ENCODE measurements around the gene SMIM10L1.

Gene SMIM10L1

DNA sequence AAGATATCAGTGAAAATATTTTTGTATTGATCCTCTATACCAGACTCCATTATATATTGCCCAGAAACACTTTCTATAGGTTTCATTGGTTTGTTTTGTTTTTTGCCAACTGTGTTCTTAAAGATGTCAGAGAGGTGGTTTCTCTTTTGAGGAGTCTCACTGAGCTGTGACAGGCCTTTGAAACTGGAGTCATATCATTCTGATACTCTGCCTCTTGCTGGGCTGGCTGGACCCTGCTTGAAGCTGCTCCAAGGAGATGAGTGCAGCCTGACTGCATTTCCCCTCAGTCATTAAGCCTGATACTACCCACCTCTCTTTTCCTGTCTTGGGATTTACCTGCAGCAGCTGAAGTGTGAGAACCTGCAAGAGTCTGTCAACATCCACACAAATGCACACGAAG is 20.2 kb upstream of the SMIM10L1 start:
- H3K4me3 ChIP-seq (ENCODE audit: low read depth in 1 of 2, low read length in 2 of 2) = no peak overlapping the region
- no peak overlapping the region for H3K9ac ChIP-seq (ENCODE audit: low read depth in 1 of 2, low read length in 2 of 2)
- H3K36me3 ChIP-seq (ENCODE audit: control insufficient read depth in 1 of 2, insufficient read depth in 2 of 2, low read length in 2 of 2) = no peaks in the 10 kb centered on the region
- H3K27ac ChIP-seq (ENCODE audit: low read depth, low read length) = no peak overlapping the region
- H3K4me1 ChIP-seq (ENCODE audit: control insufficient read depth in 1 of 2, insufficient read depth in 2 of 2, low read length in 2 of 2) = no peaks in the 10 kb centered on the region
- H3K9me3 ChIP-seq (ENCODE audit: control insufficient read depth in 1 of 2, low read length in 2 of 2) = peaks cover 0 to 3% of the 10 kb centered on the region in 2 donors
- H3K27me3 ChIP-seq (ENCODE audit: control insufficient read depth in 1 of 2, insufficient read depth in 2 of 2, low read length in 2 of 2) = no peaks in the 10 kb centered on the region

DNA sequence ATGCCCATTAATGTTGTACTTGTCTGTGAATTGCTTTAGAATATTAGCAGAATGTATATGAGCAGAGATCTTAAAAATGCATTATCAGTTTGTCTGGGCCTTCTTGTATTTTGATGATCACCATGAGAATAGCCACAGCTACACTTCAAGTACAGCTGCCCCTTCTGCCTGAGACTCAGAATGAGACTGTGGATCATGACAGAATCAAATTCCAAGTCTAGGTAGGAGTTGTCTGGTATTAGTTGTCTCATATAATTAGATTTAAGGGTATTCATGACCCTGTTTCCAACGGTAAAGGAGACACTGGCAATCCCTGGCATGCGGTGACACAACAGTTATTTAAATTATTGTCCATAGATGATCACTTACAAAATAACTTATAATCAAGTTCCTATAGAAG is 18.3 kb upstream of the SMIM10L1 start:
- Histone ChIP-seq H3K27me3 (ENCODE audit: control insufficient read depth in 1 of 2, insufficient read depth in 2 of 2, low read length in 2 of 2) (no peaks in the 10 kb centered on the region), H3K9ac (ENCODE audit: low read depth in 1 of 2, low read length in 2 of 2) (no peak overlapping the region), H3K4me1 (ENCODE audit: control insufficient read depth in 1 of 2, insufficient read depth in 2 of 2, low read length in 2 of 2) (no peaks in the 10 kb centered on the region), H3K36me3 (ENCODE audit: control insufficient read depth in 1 of 2, insufficient read depth in 2 of 2, low read length in 2 of 2) (no peaks in the 10 kb centered on the region), H3K27ac (ENCODE audit: low read depth, low read length) (no peak overlapping the region), H3K4me3 (ENCODE audit: low read depth in 1 of 2, low read length in 2 of 2) (no peak overlapping the region), H3K9me3 (ENCODE audit: control insufficient read depth in 1 of 2, low read length in 2 of 2) (peaks cover 0 to 3% of the 10 kb centered on the region in 2 donors)

DNA sequence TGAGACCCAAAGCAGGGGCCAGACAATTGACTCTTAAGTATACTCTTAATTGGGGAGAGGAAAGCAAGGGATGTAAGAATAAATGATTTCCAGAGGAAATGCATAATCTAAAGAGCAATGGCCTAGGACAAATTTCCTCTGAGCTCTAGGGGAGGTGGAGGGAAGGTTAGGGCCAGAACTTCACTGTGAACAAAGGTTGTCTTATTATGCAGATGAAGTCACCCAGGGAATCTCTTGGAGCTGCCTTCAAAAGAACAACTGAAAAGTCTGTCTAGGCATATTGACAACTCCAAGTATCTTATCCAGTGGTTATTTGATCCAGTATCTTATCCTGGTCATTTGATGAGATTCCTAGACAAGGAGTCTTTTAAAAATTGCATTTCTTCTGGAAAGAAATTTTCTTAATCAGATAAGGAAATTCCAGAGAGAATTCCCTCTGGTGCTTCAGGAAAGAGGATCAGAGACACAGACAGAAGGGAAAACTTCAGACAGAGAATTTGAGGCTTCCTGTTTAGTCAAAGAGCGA is 16.5 kb upstream of the SMIM10L1 start:
- H3K27me3 ChIP-seq (ENCODE audit: control insufficient read depth in 1 of 2, insufficient read depth in 2 of 2, low read length in 2 of 2) = no peaks in the 10 kb centered on the region
- no peak overlapping the region for H3K9ac ChIP-seq (ENCODE audit: low read depth in 1 of 2, low read length in 2 of 2)
- no peak overlapping the region for H3K27ac ChIP-seq (ENCODE audit: low read depth, low read length)
- H3K9me3 ChIP-seq (ENCODE audit: control insufficient read depth in 1 of 2, low read length in 2 of 2) = peaks cover 0 to 3% of the 10 kb centered on the region in 2 donors
- no peaks in the 10 kb centered on the region for H3K4me1 ChIP-seq (ENCODE audit: control insufficient read depth in 1 of 2, insufficient read depth in 2 of 2, low read length in 2 of 2)
- no peaks in the 10 kb centered on the region for H3K36me3 ChIP-seq (ENCODE audit: control insufficient read depth in 1 of 2, insufficient read depth in 2 of 2, low read length in 2 of 2)
- H3K4me3 ChIP-seq (ENCODE audit: low read depth in 1 of 2, low read length in 2 of 2) = no peak overlapping the region

DNA sequence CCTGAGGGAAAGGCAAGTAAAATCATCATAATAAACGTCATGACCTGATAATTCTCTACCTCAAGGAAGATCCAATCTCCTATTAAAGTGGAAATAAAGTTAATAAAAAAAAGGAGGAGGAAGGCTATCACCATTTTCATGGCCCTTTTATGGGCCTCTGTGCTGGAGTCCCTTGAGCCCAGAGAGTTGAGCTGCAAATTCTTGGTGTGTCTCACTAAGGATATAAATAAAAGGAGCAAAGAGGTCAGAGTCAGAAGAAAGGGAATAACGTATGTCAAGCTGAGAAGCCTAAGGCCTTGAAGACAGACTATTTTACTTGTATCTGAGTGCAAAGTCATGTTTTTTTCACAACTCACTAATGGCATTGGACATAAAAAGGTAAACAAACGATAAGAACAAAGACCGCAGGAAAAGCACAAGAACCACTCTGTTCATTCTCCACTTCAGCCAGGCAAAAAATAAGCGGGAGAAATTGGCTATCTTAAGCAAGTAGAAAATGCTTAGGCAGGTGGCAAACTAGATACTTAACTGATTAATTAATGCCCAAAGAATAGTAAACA is 12.0 kb upstream of the SMIM10L1 start:
- Histone ChIP-seq H3K9ac (ENCODE audit: low read depth in 1 of 2, low read length in 2 of 2) (no peak overlapping the region), H3K4me3 (ENCODE audit: low read depth in 1 of 2, low read length in 2 of 2) (no peak overlapping the region), H3K9me3 (ENCODE audit: control insufficient read depth in 1 of 2, low read length in 2 of 2) (peaks cover 0 to 3% of the 10 kb centered on the region in 2 donors), H3K4me1 (ENCODE audit: control insufficient read depth in 1 of 2, insufficient read depth in 2 of 2, low read length in 2 of 2) (no peaks in the 10 kb centered on the region), H3K36me3 (ENCODE audit: control insufficient read depth in 1 of 2, insufficient read depth in 2 of 2, low read length in 2 of 2) (no peaks in the 10 kb centered on the region), H3K27me3 (ENCODE audit: control insufficient read depth in 1 of 2, insufficient read depth in 2 of 2, low read length in 2 of 2) (no peaks in the 10 kb centered on the region), H3K27ac (ENCODE audit: low read depth, low read length) (no peak overlapping the region)

DNA sequence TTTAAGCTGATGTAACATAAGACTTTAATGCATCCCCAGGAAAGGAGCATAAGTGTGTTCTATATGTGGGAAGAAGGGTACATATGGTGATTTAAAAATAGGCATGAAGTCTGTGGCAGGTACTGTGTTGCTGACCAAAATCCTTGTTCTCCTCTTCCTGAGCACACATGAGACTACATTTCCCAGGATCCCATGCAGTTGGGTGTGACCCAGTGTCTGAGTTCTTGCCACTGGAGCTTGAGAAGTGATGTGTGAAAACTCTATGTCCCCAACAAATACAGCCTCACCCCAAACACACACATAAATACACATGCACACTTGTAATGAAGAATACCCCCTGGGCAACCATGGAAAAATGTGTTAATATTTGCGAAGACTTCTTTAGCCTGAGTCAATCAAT is 8.5 kb upstream of the SMIM10L1 start:
- Histone ChIP-seq H3K27me3 (ENCODE audit: control insufficient read depth in 1 of 2, insufficient read depth in 2 of 2, low read length in 2 of 2) (no peaks in the 10 kb centered on the region), H3K9ac (ENCODE audit: low read depth in 1 of 2, low read length in 2 of 2) (no peak overlapping the region), H3K4me1 (ENCODE audit: control insufficient read depth in 1 of 2, insufficient read depth in 2 of 2, low read length in 2 of 2) (no peaks in the 10 kb centered on the region), H3K36me3 (ENCODE audit: control insufficient read depth in 1 of 2, insufficient read depth in 2 of 2, low read length in 2 of 2) (peaks cover 0 to 10% of the 10 kb centered on the region in 2 donors), H3K4me3 (ENCODE audit: low read depth in 1 of 2, low read length in 2 of 2) (no peak overlapping the region), H3K9me3 (ENCODE audit: control insufficient read depth in 1 of 2, low read length in 2 of 2) (no peaks in the 10 kb centered on the region), H3K27ac (ENCODE audit: low read depth, low read length) (no peak overlapping the region)

DNA sequence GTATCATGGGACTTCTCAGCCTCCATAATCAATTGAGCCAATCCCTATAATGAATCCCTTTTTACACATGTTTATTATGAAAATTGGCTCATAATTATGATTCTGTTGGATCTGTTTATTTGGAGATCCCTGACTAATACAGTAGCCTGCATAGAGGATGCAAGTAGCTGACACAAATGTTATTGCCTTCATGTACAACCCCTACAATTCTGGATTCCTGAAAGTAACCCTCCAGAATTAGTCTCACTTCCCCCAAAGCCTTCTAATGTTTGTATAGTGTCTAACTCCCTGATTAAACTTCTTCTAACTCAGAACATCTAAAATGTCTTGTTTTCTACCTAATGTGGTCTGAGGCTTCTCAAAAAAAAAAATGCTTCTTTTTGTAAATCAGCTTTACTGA is 6.6 kb upstream of the SMIM10L1 start:
- Histone ChIP-seq H3K27ac (ENCODE audit: low read depth, low read length) (no peak overlapping the region), H3K9ac (ENCODE audit: low read depth in 1 of 2, low read length in 2 of 2) (no peak overlapping the region), H3K27me3 (ENCODE audit: control insufficient read depth in 1 of 2, insufficient read depth in 2 of 2, low read length in 2 of 2) (no peaks in the 10 kb centered on the region), H3K36me3 (ENCODE audit: control insufficient read depth in 1 of 2, insufficient read depth in 2 of 2, low read length in 2 of 2) (peaks cover 0 to 15% of the 10 kb centered on the region in 2 donors), H3K4me3 (ENCODE audit: low read depth in 1 of 2, low read length in 2 of 2) (no peak overlapping the region), H3K4me1 (ENCODE audit: control insufficient read depth in 1 of 2, insufficient read depth in 2 of 2, low read length in 2 of 2) (peaks cover 0 to 7% of the 10 kb centered on the region in 2 donors), H3K9me3 (ENCODE audit: control insufficient read depth in 1 of 2, low read length in 2 of 2) (no peaks in the 10 kb centered on the region)

DNA sequence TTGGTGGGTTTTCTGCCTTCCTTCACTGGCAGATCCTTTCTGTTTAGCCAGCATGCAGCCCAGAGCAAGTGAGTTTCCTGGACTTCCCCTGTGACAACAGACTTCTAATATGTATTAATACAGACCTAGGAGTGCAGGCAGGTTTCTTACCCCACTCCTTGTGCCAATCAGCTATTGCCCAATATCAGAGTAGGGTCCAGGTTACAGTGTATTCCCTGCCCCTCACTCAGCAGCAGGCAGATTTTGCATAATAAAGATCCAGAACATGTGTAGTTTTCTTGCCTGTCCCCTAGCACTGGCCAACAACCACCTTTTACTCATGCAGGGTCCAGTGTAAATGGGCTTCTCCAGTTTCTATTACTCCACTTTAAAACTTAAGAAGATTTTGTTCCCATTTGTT is 4.7 kb upstream of the SMIM10L1 start:
- no peaks in the 10 kb centered on the region for H3K9me3 ChIP-seq (ENCODE audit: control insufficient read depth in 1 of 2, low read length in 2 of 2)
- peaks cover 0 to 17% of the 10 kb centered on the region in 2 donors for H3K36me3 ChIP-seq (ENCODE audit: control insufficient read depth in 1 of 2, insufficient read depth in 2 of 2, low read length in 2 of 2)
- H3K4me1 ChIP-seq (ENCODE audit: control insufficient read depth in 1 of 2, insufficient read depth in 2 of 2, low read length in 2 of 2) = peaks cover 11 to 20% of the 10 kb centered on the region in 2 donors
- H3K27me3 ChIP-seq (ENCODE audit: control insufficient read depth in 1 of 2, insufficient read depth in 2 of 2, low read length in 2 of 2) = no peaks in the 10 kb centered on the region
- H3K27ac ChIP-seq (ENCODE audit: low read depth, low read length) = no peak overlapping the region
- no peak overlapping the region for H3K4me3 ChIP-seq (ENCODE audit: low read depth in 1 of 2, low read length in 2 of 2)
- H3K9ac ChIP-seq (ENCODE audit: low read depth in 1 of 2, low read length in 2 of 2) = no peak overlapping the region

DNA sequence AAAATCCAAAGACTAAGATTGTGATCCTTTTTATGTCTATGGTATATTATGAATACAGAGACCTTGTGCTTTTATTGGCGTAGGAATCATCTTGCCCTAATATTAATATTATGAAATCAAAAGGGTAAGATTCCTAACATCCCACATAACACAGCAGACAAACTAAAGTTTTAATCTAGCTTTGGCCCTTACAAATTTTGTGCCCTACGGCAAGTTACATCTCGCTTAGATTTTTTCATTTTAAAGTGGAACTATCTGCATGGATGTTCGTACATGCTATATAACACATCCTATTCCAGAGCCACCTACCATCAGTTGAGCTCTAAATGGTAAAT is 217 bp upstream of the SMIM10L1 start:
- H3K9ac ChIP-seq (ENCODE audit: low read depth in 1 of 2, low read length in 2 of 2) = peak overlapping the region; percentile 81 to 84
- H3K36me3 ChIP-seq (ENCODE audit: control insufficient read depth in 1 of 2, insufficient read depth in 2 of 2, low read length in 2 of 2) = peaks cover 0 to 14% of the 10 kb centered on the region in 2 donors
- H3K4me3 ChIP-seq (ENCODE audit: low read depth in 1 of 2, low read length in 2 of 2) = peak overlapping the region; percentile 79 to 88
- H3K27me3 ChIP-seq (ENCODE audit: control insufficient read depth in 1 of 2, insufficient read depth in 2 of 2, low read length in 2 of 2) = no peaks in the 10 kb centered on the region
- no peaks in the 10 kb centered on the region for H3K9me3 ChIP-seq (ENCODE audit: control insufficient read depth in 1 of 2, low read length in 2 of 2)
- H3K4me1 ChIP-seq (ENCODE audit: control insufficient read depth in 1 of 2, insufficient read depth in 2 of 2, low read length in 2 of 2) = peaks cover 20 to 22% of the 10 kb centered on the region in 2 donors
- peak overlapping the region; percentile 96 for H3K27ac ChIP-seq (ENCODE audit: low read depth, low read length)

DNA sequence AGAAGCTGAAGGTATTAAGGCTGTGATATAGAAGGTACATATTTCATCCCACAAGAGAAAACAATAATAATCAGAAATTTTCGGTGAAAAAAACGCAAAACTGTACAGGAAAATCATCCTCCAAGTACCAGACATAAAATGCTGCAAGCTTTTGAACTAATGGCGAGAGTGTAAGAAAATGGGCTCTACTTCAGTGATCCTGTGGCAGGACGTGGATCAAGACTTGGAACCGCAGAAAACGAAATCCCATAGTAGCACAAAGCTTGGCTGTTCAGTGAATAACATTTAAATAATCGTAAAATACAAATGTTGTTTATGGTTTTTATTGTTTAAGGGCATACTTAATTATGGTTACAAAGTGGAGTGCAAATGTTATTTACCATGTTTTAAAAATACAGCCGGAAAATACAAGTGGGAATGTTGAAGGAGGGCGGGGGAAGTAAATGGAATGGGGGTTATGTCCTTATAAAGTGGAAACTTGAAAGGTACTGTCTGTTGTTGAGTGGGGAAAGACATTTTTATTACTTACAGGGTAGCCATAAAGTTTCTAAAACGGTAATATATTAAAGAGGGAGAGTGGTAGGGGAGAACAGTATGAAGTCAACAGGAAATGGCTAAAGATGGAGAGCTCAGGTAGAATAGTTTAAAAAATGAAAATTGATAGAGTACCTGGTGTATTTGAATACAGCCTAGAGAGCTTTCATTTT is 1.1 kb downstream of the SMIM10L1 start:
- no peak overlapping the region for H3K27ac ChIP-seq (ENCODE audit: low read depth, low read length)
- H3K4me1 ChIP-seq (ENCODE audit: control insufficient read depth in 1 of 2, insufficient read depth in 2 of 2, low read length in 2 of 2) = peaks cover 20 to 22% of the 10 kb centered on the region in 2 donors
- peak overlapping the region; percentile 79 to 88 for H3K4me3 ChIP-seq (ENCODE audit: low read depth in 1 of 2, low read length in 2 of 2)
- H3K27me3 ChIP-seq (ENCODE audit: control insufficient read depth in 1 of 2, insufficient read depth in 2 of 2, low read length in 2 of 2) = no peaks in the 10 kb centered on the region
- H3K9ac ChIP-seq (ENCODE audit: low read depth in 1 of 2, low read length in 2 of 2) = peak overlapping the region; percentile 22 to 81
- no peaks in the 10 kb centered on the region for H3K9me3 ChIP-seq (ENCODE audit: control insufficient read depth in 1 of 2, low read length in 2 of 2)
- peaks cover 0 to 6% of the 10 kb centered on the region in 2 donors for H3K36me3 ChIP-seq (ENCODE audit: control insufficient read depth in 1 of 2, insufficient read depth in 2 of 2, low read length in 2 of 2)

DNA sequence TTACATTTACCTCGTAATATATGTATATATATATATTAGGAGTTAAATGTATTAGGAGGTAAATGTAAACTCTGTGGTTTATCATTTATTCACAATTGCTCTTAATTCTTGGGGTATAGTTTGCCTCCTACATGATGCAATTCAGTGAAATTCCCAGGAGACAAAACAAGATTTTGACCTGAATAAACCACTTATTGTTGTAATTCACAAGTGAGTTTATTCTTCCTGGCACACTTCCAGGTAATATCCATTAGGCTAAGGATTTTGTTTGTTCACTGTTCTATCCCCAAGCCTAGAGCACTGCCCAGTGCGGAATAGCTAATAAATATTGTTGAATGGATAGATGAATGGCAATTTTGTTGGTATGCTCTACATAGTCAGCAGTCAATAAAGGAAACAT is 3.0 kb downstream of the SMIM10L1 start:
- Histone ChIP-seq H3K4me3 (ENCODE audit: low read depth in 1 of 2, low read length in 2 of 2) (no peak overlapping the region), H3K9me3 (ENCODE audit: control insufficient read depth in 1 of 2, low read length in 2 of 2) (no peaks in the 10 kb centered on the region), H3K4me1 (ENCODE audit: control insufficient read depth in 1 of 2, insufficient read depth in 2 of 2, low read length in 2 of 2) (peaks cover 17 to 22% of the 10 kb centered on the region in 2 donors), H3K36me3 (ENCODE audit: control insufficient read depth in 1 of 2, insufficient read depth in 2 of 2, low read length in 2 of 2) (peaks cover 0 to 5% of the 10 kb centered on the region in 2 donors), H3K27ac (ENCODE audit: low read depth, low read length) (no peak overlapping the region), H3K27me3 (ENCODE audit: control insufficient read depth in 1 of 2, insufficient read depth in 2 of 2, low read length in 2 of 2) (no peaks in the 10 kb centered on the region), H3K9ac (ENCODE audit: low read depth in 1 of 2, low read length in 2 of 2) (no peak overlapping the region)
